Caco-2 (cell line): ENCODE measurements around the gene GAPDH. TPM values are rescaled to one million over a fixed set of nuclear protein-coding genes. Genes with fewer than 3 reads are reported as not detected.
"Not testable (repeated sequence)": the region's sequence is repeated elsewhere in the genome, so short reads cannot be mapped to it uniquely, and the experiment has no call there.

Experiments used
- BruUV-seq: library from RNA; stranded (reverse); fragments of 400-500 nt; replicated peaks from 2 replicates; lab custom pipeline; 2021; lab: Mats Ljungman, UMichigan
- CTCF ChIA-PET: fragments of 300-600 bp; sonication (Branson Sonifier 250); formaldehyde crosslinking; loops from one replicate; lab custom pipeline; 2022; ENCODE audit warnings: antibody characterized with exemption; lab: Charles Lee
- POLR2A ChIA-PET: fragments of 300-600 bp; sonication (Branson Sonifier 250); formaldehyde crosslinking; loops from one replicate; lab custom pipeline; 2022; ENCODE audit warnings: antibody characterized with exemption; lab: Charles Lee
- DNase-seq, 2 experiments: peaks; one replicate each; pipeline versions ENCODE4 v3.0.0 to v3.0.0-alpha.2; 2020 to 2022
- H3K27me3 ChIP-seq: replicated peaks from 2 replicates; pipeline ENCODE4 v1.6.0; 2011; ENCODE audit warnings: low read length; ENCODE audit not compliant: control insufficient read depth, insufficient read depth
- H3K36me3 ChIP-seq: 2 replicates; pipeline ENCODE4 v1.5.1; 2011; ENCODE audit warnings: low read length; ENCODE audit not compliant: control insufficient read depth, insufficient read depth
- H3K4me1 ChIP-seq: fragments of 250-450 bp; sonication (Bioruptor Pico); 2 replicates; pipeline ENCODE4 v1.5.1; 2020; ENCODE audit warnings: mild to moderate bottlenecking
- H3K4me3 ChIP-seq: 2 replicates; pipeline ENCODE4 v1.5.1; 2011; ENCODE audit warnings: low read depth, mild to moderate bottlenecking, control low read depth, low read length
- H3K9me3 ChIP-seq: fragments of 250-450 bp; sonication (Bioruptor Pico); 2 replicates; pipeline ENCODE4 v1.5.1; 2020; ENCODE audit warnings: mild to moderate bottlenecking, moderate library complexity
- H3K27ac Mint-ChIP-seq: one replicate; pipeline ENCODE4 v1.8.0; 2022; ENCODE audit warnings: mixed read lengths; ENCODE audit not compliant: unreplicated experiment
- H3K27me3 Mint-ChIP-seq: one replicate; pipeline ENCODE4 v1.8.0; 2022; ENCODE audit warnings: mixed read lengths; ENCODE audit not compliant: insufficient read depth, unreplicated experiment
- H3K36me3 Mint-ChIP-seq: one replicate; pipeline ENCODE4 v1.8.0; 2022; ENCODE audit warnings: mild to moderate bottlenecking, mixed read lengths; ENCODE audit not compliant: insufficient read depth, unreplicated experiment
- H3K4me1 Mint-ChIP-seq: one replicate; pipeline ENCODE4 v1.8.0; 2022; ENCODE audit warnings: low read depth, mixed read lengths; ENCODE audit not compliant: unreplicated experiment
- H3K4me3 Mint-ChIP-seq: one replicate; pipeline ENCODE4 v1.8.0; 2022; ENCODE audit warnings: mild to moderate bottlenecking, moderate library complexity, mixed read lengths; ENCODE audit not compliant: unreplicated experiment
- H3K9me3 Mint-ChIP-seq: one replicate; pipeline ENCODE4 v1.8.0; 2022; ENCODE audit warnings: mixed read lengths; ENCODE audit not compliant: unreplicated experiment
- intact Hi-C: fragments of 100-400 bp; cut with micrococcal nuclease; formaldehyde crosslinking; loops from one replicate; pipeline ENCODE4 v1.10.0; 2022; ENCODE audit not compliant: unreplicated experiment
- total RNA-seq: library from RNA; stranded (reverse); gene quantifications from 2 replicates; pipeline ENCODE4 v1.2.3, GENCODE V29; 2022
- TF ChIP-seq, protein P1 (sequence below), 2 experiments: fragments of 200-600 bp in 1 of 2; IDR thresholded peaks; 1 replicate in 1 of 2; 2 replicates in 1 of 2; pipeline versions ENCODE4 v1.5.1 to v1.8.0; 2011 to 2022; ENCODE audit warnings: antibody characterized with exemption in 1 of 2, control low read depth in 1 of 2, inconsistent platforms in 1 of 2, low read depth in 1 of 2, low read length in 1 of 2, mild to moderate bottlenecking in 1 of 2, moderate library complexity in 1 of 2; ENCODE audit not compliant: insufficient read depth in 1 of 2, severe bottlenecking in 1 of 2, unreplicated experiment in 1 of 2

GAPDH gene
- total RNA-seq, 1 experiment from 2014 or later: 4,975 TPM

DNA sequence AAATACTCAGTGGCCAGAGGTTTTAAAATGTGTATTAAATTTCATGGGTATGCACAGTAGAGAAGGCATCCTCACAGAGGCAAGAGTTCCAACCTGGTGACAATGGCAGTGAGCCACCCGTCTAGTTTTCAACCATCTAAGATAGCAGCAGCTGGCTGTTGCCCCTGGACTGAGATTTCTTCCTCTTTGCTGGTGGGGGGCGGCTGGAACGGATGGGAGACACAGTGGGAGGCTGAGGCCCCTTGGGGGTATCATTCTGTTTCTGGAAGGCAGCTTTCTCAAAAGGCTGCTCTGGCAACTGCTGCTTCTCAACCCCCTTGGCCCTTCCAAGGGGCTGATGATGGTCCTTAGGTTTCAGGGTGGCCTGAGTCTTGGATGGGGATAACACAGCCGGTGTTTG is 22.5 kb downstream of the GAPDH start:
- intact Hi-C loops: no loop called here
- Histone ChIP-seq H3K4me3 (no peak overlapping the region), H3K4me1 (peaks cover 4% of the 10 kb centered on the region; the same call in 1 of the 2 replicates), H3K27me3 (no peaks in the 10 kb centered on the region), H3K36me3 (peaks cover 12% of the 10 kb centered on the region), H3K9me3 (no peaks in the 10 kb centered on the region)
- no peak for DNase-seq
- no peak overlapping the region for H3K4me3 Mint-ChIP-seq
- peaks cover 63% of the 10 kb centered on the region for H3K36me3 Mint-ChIP-seq
- TF ChIP-seq, protein P1, sequence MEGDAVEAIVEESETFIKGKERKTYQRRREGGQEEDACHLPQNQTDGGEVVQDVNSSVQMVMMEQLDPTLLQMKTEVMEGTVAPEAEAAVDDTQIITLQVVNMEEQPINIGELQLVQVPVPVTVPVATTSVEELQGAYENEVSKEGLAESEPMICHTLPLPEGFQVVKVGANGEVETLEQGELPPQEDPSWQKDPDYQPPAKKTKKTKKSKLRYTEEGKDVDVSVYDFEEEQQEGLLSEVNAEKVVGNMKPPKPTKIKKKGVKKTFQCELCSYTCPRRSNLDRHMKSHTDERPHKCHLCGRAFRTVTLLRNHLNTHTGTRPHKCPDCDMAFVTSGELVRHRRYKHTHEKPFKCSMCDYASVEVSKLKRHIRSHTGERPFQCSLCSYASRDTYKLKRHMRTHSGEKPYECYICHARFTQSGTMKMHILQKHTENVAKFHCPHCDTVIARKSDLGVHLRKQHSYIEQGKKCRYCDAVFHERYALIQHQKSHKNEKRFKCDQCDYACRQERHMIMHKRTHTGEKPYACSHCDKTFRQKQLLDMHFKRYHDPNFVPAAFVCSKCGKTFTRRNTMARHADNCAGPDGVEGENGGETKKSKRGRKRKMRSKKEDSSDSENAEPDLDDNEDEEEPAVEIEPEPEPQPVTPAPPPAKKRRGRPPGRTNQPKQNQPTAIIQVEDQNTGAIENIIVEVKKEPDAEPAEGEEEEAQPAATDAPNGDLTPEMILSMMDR (IDR thresholded peaks at IDR 0.05; ENCODE audit: insufficient read depth in 1 of 2, low read depth in 1 of 2, low read length in 1 of 2, severe bottlenecking in 1 of 2, unreplicated experiment in 1 of 2): no peak
- H3K4me1 Mint-ChIP-seq: no peaks in the 10 kb centered on the region
- no TSS peak for BruUV-seq
- no peaks in the 10 kb centered on the region for H3K27me3 Mint-ChIP-seq
- CTCF ChIA-PET: interaction anchor here (0.6 to 1.5 kb wide), 4 partner anchors 13 to 264 kb away, joined by 3 to 7 read pairs (median 6); partner anchors contain the start of gene GAPDH
- no peak overlapping the region for H3K27ac Mint-ChIP-seq
- POLR2A ChIA-PET: interaction anchor here (1.3 to 1.4 kb wide), 2 partner anchors 17 to 23 kb away, joined by 3 to 9 read pairs; partner anchors contain the start of gene GAPDH
- H3K9me3 Mint-ChIP-seq: no peaks in the 10 kb centered on the region

- ChIA-PET POLR2A (interaction anchor here (0.5 to 1.6 kb wide), 5 partner anchors 18 to 1479 kb away, joined by 3 to 27 read pairs (median 3); partner anchors contain the start of gene GAPDH), CTCF (interaction anchor here (0.6 to 1.8 kb wide), 20 partner anchors 8 to 239 kb away, joined by 3 to 14 read pairs (median 5); partner anchors contain the start of genes GAPDH, NOP2 and ZNF384)
- H3K4me3 Mint-ChIP-seq, H3K27ac Mint-ChIP-seq, BruUV-seq, H3K9me3 ChIP-seq, H3K27me3 ChIP-seq, H3K4me1 ChIP-seq, H3K9me3 Mint-ChIP-seq, H3K4me3 ChIP-seq, H3K27me3 Mint-ChIP-seq, H3K4me1 Mint-ChIP-seq, intact Hi-C loops: not testable (repeated sequence)
- TF ChIP-seq, protein P1 (IDR thresholded peaks at IDR 0.05; ENCODE audit: insufficient read depth in 1 of 2, low read depth in 1 of 2, low read length in 1 of 2, severe bottlenecking in 1 of 2, unreplicated experiment in 1 of 2): peak; percentile 75 to 79
- peaks cover 15% of the 10 kb centered on the region for H3K36me3 ChIP-seq
- peak; percentile 72 to 79 for DNase-seq
- peaks cover 77% of the 10 kb centered on the region for H3K36me3 Mint-ChIP-seq
These were observed 23.9 kb downstream of the GAPDH start for GRCh38 chr12:6558014-6558760.

- CTCF ChIA-PET: interaction anchor here (0.7 to 1.2 kb wide), 2 partner anchors 22 to 27 kb away, joined by 3 read pairs; no protein-coding TSS in a partner anchor
- peaks cover 90% of the 10 kb centered on the region for H3K36me3 Mint-ChIP-seq
- BruUV-seq: no TSS peak
These were observed 25.2 kb downstream of the GAPDH start for GRCh38 chr12:6559500-6559899.

More at GRCh38 chr12:6559500-6559899, 25.2 kb downstream of the GAPDH start:
- Mint-ChIP-seq H3K4me1 (no peaks in the 10 kb centered on the region), H3K9me3 (no peaks in the 10 kb centered on the region), H3K27ac (no peak overlapping the region), H3K27me3 (no peaks in the 10 kb centered on the region), H3K4me3 (no peak overlapping the region)
- POLR2A ChIA-PET: interaction anchor here (1.6 kb wide), 1 partner anchor 25 kb away, joined by 27 read pairs; the partner anchor contains the start of gene GAPDH
- Histone ChIP-seq H3K27me3 (no peaks in the 10 kb centered on the region), H3K36me3 (peaks cover 17% of the 10 kb centered on the region), H3K4me3 (no peak overlapping the region), H3K4me1 (no peaks in the 10 kb centered on the region), H3K9me3 (no peaks in the 10 kb centered on the region)
- intact Hi-C loops: no loop called here
- no peak for DNase-seq
- TF ChIP-seq, protein P1 (IDR thresholded peaks at IDR 0.05; ENCODE audit: insufficient read depth in 1 of 2, low read depth in 1 of 2, low read length in 1 of 2, severe bottlenecking in 1 of 2, unreplicated experiment in 1 of 2): no peak
